Brain pericyte (primary cell): ENCODE results near the gene ZKSCAN3.
A peak's percentile ranks its signal among the peaks of the same experiment; 100 is the strongest.
"Not testable (repeated sequence)": the region's sequence is repeated elsewhere in the genome, so short reads cannot be mapped to it uniquely, and the experiment has no call there.

Experiments
- DNase-seq: peaks from one replicate; pipeline ENCODE4 v3.0.0-alpha.2; 2012; ENCODE audit warnings: low read depth, low spot score

ZKSCAN3 gene

GRCh38 chr6:28373925-28374324 is 24.2 kb downstream of the ZKSCAN3 start:
- DNase-seq, result no peak

- no peak for DNase-seq
Observed at GRCh38 chr6:28377879-28378278, 28.1 kb downstream of the ZKSCAN3 start.

GRCh38 chr6:28378644-28379043 is 28.9 kb downstream of the ZKSCAN3 start:
- DNase-seq, result no peak

GRCh38 chr6:28380381-28380780 is 30.6 kb downstream of the ZKSCAN3 start:
- no peak for DNase-seq

GRCh38 chr6:28383235-28384142 is 33.7 kb downstream of the ZKSCAN3 start:
- DNase-seq, result peak; percentile 77

GRCh38 chr6:28384143-28384533 is 34.4 kb downstream of the ZKSCAN3 start:
- DNase-seq, result no peak

- no peak for DNase-seq
Observed at GRCh38 chr6:28390688-28391087, 40.9 kb downstream of the ZKSCAN3 start.

- DNase-seq, result no peak
Observed at GRCh38 chr6:28393912-28394662, 44.3 kb downstream of the ZKSCAN3 start.

- no peak for DNase-seq
Observed at GRCh38 chr6:28395918-28396317, 46.2 kb downstream of the ZKSCAN3 start.

GRCh38 chr6:28399350-28400121 is 49.8 kb downstream of the ZKSCAN3 start, which contains the start of gene ZSCAN12:
ZSCAN12 (minus strand) TSS chr6:28399747; CDS start chr6:28398405, 1,342 bp downstream.
- peak; percentile 53 for DNase-seq

GRCh38 chr6:28400122-28400451 is 50.3 kb downstream of the ZKSCAN3 start:
- no peak for DNase-seq

GRCh38 chr6:28401172-28401571 is 51.4 kb downstream of the ZKSCAN3 start:
- no peak for DNase-seq

- no peak for DNase-seq
Observed at GRCh38 chr6:28402197-28402596, 52.5 kb downstream of the ZKSCAN3 start.

GRCh38 chr6:28403923-28404322 is 54.2 kb downstream of the ZKSCAN3 start:
- not testable (repeated sequence) for DNase-seq

GRCh38 chr6:28407401-28407800 is 57.7 kb downstream of the ZKSCAN3 start:
- DNase-seq, result no peak

- no peak for DNase-seq
Observed at GRCh38 chr6:28408076-28408802, 58.5 kb downstream of the ZKSCAN3 start.

GRCh38 chr6:28410767-28411166 is 61.0 kb downstream of the ZKSCAN3 start:
- no peak for DNase-seq

- no peak for DNase-seq
Observed at GRCh38 chr6:28413681-28414080, 63.9 kb downstream of the ZKSCAN3 start.
